ENCODE results near the gene PDZK1.

DNA sequence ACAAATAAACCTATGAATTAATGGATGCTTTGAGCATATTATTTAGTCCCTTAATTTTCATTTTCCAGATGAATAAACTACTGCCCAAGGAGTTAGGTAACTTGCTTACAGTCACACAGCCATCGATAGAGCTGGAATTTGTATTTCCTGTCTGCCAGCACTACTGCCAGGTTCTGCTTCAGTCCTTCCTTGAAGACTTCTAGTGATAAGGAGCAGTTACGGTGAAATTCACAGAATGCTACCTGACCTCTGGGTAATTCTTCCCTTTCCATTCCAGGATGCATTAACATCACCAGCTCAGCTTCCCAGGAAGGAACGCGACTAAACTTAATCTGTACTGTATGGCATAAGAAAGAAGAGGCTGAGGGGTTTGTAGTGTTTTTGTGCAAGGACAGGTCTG, 23.3 kb upstream of the PDZK1 start:
- TF ChIP-seq ZNF747 (tag by site-specific recombination; IDR thresholded peaks at IDR 0.05), result no peak
- TF ChIP-seq KLF16 (tag by site-specific recombination; IDR thresholded peaks at IDR 0.05), result no peak
- TF ChIP-seq, protein P1, sequence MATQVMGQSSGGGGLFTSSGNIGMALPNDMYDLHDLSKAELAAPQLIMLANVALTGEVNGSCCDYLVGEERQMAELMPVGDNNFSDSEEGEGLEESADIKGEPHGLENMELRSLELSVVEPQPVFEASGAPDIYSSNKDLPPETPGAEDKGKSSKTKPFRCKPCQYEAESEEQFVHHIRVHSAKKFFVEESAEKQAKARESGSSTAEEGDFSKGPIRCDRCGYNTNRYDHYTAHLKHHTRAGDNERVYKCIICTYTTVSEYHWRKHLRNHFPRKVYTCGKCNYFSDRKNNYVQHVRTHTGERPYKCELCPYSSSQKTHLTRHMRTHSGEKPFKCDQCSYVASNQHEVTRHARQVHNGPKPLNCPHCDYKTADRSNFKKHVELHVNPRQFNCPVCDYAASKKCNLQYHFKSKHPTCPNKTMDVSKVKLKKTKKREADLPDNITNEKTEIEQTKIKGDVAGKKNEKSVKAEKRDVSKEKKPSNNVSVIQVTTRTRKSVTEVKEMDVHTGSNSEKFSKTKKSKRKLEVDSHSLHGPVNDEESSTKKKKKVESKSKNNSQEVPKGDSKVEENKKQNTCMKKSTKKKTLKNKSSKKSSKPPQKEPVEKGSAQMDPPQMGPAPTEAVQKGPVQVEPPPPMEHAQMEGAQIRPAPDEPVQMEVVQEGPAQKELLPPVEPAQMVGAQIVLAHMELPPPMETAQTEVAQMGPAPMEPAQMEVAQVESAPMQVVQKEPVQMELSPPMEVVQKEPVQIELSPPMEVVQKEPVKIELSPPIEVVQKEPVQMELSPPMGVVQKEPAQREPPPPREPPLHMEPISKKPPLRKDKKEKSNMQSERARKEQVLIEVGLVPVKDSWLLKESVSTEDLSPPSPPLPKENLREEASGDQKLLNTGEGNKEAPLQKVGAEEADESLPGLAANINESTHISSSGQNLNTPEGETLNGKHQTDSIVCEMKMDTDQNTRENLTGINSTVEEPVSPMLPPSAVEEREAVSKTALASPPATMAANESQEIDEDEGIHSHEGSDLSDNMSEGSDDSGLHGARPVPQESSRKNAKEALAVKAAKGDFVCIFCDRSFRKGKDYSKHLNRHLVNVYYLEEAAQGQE (tag by site-specific recombination; IDR thresholded peaks at IDR 0.05), result no peak
- TF ChIP-seq ZNF121 (tag by site-specific recombination; IDR thresholded peaks at IDR 0.05), result no peak
- TF ChIP-seq, protein P2, sequence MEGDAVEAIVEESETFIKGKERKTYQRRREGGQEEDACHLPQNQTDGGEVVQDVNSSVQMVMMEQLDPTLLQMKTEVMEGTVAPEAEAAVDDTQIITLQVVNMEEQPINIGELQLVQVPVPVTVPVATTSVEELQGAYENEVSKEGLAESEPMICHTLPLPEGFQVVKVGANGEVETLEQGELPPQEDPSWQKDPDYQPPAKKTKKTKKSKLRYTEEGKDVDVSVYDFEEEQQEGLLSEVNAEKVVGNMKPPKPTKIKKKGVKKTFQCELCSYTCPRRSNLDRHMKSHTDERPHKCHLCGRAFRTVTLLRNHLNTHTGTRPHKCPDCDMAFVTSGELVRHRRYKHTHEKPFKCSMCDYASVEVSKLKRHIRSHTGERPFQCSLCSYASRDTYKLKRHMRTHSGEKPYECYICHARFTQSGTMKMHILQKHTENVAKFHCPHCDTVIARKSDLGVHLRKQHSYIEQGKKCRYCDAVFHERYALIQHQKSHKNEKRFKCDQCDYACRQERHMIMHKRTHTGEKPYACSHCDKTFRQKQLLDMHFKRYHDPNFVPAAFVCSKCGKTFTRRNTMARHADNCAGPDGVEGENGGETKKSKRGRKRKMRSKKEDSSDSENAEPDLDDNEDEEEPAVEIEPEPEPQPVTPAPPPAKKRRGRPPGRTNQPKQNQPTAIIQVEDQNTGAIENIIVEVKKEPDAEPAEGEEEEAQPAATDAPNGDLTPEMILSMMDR (tag by site-specific recombination; IDR thresholded peaks at IDR 0.05), result no peak
- TF ChIP-seq, protein P3, sequence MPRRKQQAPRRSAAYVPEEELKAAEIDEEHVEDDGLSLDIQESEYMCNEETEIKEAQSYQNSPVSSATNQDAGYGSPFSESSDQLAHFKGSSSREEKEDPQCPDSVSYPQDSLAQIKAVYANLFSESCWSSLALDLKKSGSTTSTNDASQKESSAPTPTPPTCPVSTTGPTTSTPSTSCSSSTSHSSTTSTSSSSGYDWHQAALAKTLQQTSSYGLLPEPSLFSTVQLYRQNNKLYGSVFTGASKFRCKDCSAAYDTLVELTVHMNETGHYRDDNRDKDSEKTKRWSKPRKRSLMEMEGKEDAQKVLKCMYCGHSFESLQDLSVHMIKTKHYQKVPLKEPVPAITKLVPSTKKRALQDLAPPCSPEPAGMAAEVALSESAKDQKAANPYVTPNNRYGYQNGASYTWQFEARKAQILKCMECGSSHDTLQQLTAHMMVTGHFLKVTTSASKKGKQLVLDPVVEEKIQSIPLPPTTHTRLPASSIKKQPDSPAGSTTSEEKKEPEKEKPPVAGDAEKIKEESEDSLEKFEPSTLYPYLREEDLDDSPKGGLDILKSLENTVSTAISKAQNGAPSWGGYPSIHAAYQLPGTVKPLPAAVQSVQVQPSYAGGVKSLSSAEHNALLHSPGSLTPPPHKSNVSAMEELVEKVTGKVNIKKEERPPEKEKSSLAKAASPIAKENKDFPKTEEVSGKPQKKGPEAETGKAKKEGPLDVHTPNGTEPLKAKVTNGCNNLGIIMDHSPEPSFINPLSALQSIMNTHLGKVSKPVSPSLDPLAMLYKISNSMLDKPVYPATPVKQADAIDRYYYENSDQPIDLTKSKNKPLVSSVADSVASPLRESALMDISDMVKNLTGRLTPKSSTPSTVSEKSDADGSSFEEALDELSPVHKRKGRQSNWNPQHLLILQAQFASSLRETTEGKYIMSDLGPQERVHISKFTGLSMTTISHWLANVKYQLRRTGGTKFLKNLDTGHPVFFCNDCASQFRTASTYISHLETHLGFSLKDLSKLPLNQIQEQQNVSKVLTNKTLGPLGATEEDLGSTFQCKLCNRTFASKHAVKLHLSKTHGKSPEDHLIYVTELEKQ (tag by site-specific recombination; IDR thresholded peaks at IDR 0.05; ENCODE audit: borderline replicate concordance), result no peak
- TF ChIP-seq ZBTB48 (tag by site-specific recombination; IDR thresholded peaks at IDR 0.05), result no peak
- no peak for TF ChIP-seq ZNF184 (tag by site-specific recombination; IDR thresholded peaks at IDR 0.05)
